Stomach (tissue), 9 donors: ENCODE data around the gene INPP5A. TPM values are rescaled to one million over a fixed set of nuclear protein-coding genes. Genes with fewer than 3 reads are reported as not detected.
"Not testable (repeated sequence)": the region's sequence is repeated elsewhere in the genome, so short reads cannot be mapped to it uniquely, and the experiment has no call there.

Source experiments
- DNase-seq, 2 donors: peaks; one replicate each; pipeline versions ENCODE4 v3.0.0 to v3.0.0-alpha.2; 2013 to 2019
- H3K27ac ChIP-seq, 5 donors: fragments of 200-600 bp in 4 of 5; sonication (generic) in 4 of 5; one replicate each; pipeline ENCODE4 v1.5.1; 2013 to 2019; ENCODE audit warnings: mild to moderate bottlenecking in 1 of 5, moderate library complexity in 1 of 5
- H3K27me3 ChIP-seq, 3 donors: fragments of 200-600 bp; sonication (generic); one replicate each; pipeline ENCODE4 v1.5.1; 2017 to 2019; ENCODE audit warnings: mixed run types in 1 of 3
- H3K36me3 ChIP-seq, 4 donors: fragments of 200-600 bp; sonication (generic); 1 replicate in 3 of 4; 2 replicates in 1 of 4; pipeline ENCODE4 v1.5.1; 2016 to 2019
- H3K4me1 ChIP-seq, 4 donors: fragments of 200-600 bp; sonication (generic); one replicate each; pipeline ENCODE4 v1.5.1; 2016 to 2019
- H3K4me3 ChIP-seq, 4 donors: fragments of 200-600 bp; sonication (generic) in 3 of 4; one replicate each; pipeline ENCODE4 v1.5.1; 2016 to 2019; ENCODE audit warnings: mild to moderate bottlenecking in 1 of 4
- H3K9me3 ChIP-seq, 4 donors: fragments of 200-600 bp; sonication (generic); one replicate each; pipeline ENCODE4 v1.5.1; 2016 to 2019
- EP300 ChIP-seq: sonication (generic); formaldehyde crosslinking; IDR thresholded peaks from one replicate; pipeline ENCODE4 v1.6.1; 2017; ENCODE audit warnings: antibody characterized with exemption
- POLR2A ChIP-seq, 4 donors: fragments of 450-650 bp; IDR thresholded peaks; one replicate each; pipeline ENCODE4 v1.6.1; 2016; ENCODE audit warnings: antibody characterized with exemption in 4 of 4, control low read depth in 2 of 4, mild to moderate bottlenecking in 1 of 4, moderate library complexity in 1 of 4
- POLR2AphosphoS5 ChIP-seq, 3 donors: sonication (generic); formaldehyde crosslinking; IDR thresholded peaks; one replicate each; pipeline ENCODE4 v1.6.1; 2016; ENCODE audit warnings: antibody characterized with exemption in 3 of 3
- WGBS, 5 donors: extraction: QIAGEN DNeasy Blood & Tissue Kit in 3 of 5; methylation state at CpG; one replicate each; pipeline versions ENCODE4 v1.1.5 to v1.1.7; 2013 to 2018; 5-methylcytosine and 5-hydroxymethylcytosine counted together
- intact Hi-C: fragments of 100-400 bp; cut with DNase I; formaldehyde crosslinking; loops from one replicate; pipeline ENCODE4 v1.15.1; 2023; ENCODE audit warnings: low total_unique reads
- polyA plus RNA-seq, 3 donors: library from polyadenylated mRNA; stranded (reverse); fragments of 200-250 nt; gene quantifications; one replicate each; pipeline ENCODE4 v1.2.3, GENCODE V29; 2013
- total RNA-seq, 5 donors: library from RNA; depleted of rRNA; stranded (reverse); fragments of >200 nt; gene quantifications; one replicate each; pipeline versions ENCODE4 v1.1.0 to v1.2.3, GENCODE V29; 2014 to 2016
- TF ChIP-seq, protein P1 (sequence below), 7 experiments: fragments of 450-650 bp in 4 of 7; fragments of 200-600 bp in 3 of 7; sonication (generic) in 3 of 7; IDR thresholded peaks; one replicate each; pipeline ENCODE4 v1.5.1; 2016 to 2019; ENCODE audit warnings: antibody characterized with exemption in 7 of 7, control low read depth in 2 of 7, mild to moderate bottlenecking in 1 of 7
- donor health status: healthy with polysubstance abuse.
- donor health status: Bipolar disorder and iron deficiency.
- donor health status: healthy.

Gene INPP5A
- total and polyA plus RNA-seq, 8 donors = 17.2 to 72.3 (median 31.0) TPM

- peaks cover 9 to 15% (median 10%) of the 10 kb centered on the region in 4 donors for H3K4me1 ChIP-seq
- WGBS, 5 donors = 80 to 84% (median 83%) methylated on average over 10 to 17 of the region's 17 CpGs
- no peaks in the 10 kb centered on the region for H3K36me3 ChIP-seq
- TF ChIP-seq POLR2AphosphoS5 (IDR thresholded peaks at IDR 0.05) (no peak), EP300 (no peak), POLR2A (IDR thresholded peaks at IDR 0.05) (no peak)
- TF ChIP-seq, protein P1, sequence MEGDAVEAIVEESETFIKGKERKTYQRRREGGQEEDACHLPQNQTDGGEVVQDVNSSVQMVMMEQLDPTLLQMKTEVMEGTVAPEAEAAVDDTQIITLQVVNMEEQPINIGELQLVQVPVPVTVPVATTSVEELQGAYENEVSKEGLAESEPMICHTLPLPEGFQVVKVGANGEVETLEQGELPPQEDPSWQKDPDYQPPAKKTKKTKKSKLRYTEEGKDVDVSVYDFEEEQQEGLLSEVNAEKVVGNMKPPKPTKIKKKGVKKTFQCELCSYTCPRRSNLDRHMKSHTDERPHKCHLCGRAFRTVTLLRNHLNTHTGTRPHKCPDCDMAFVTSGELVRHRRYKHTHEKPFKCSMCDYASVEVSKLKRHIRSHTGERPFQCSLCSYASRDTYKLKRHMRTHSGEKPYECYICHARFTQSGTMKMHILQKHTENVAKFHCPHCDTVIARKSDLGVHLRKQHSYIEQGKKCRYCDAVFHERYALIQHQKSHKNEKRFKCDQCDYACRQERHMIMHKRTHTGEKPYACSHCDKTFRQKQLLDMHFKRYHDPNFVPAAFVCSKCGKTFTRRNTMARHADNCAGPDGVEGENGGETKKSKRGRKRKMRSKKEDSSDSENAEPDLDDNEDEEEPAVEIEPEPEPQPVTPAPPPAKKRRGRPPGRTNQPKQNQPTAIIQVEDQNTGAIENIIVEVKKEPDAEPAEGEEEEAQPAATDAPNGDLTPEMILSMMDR (IDR thresholded peaks at IDR 0.05) = no peak
- no peak overlapping the region for H3K27ac ChIP-seq
- no peak for DNase-seq
- intact Hi-C loops = no loop called here
- no peaks in the 10 kb centered on the region for H3K9me3 ChIP-seq
- H3K4me3 ChIP-seq = no peak overlapping the region
- H3K27me3 ChIP-seq = peaks cover 20 to 59% (median 25%) of the 10 kb centered on the region in 3 donors
Observed at GRCh38 chr10:132792796-132793195, 255.2 kb downstream of the INPP5A start.

DNA sequence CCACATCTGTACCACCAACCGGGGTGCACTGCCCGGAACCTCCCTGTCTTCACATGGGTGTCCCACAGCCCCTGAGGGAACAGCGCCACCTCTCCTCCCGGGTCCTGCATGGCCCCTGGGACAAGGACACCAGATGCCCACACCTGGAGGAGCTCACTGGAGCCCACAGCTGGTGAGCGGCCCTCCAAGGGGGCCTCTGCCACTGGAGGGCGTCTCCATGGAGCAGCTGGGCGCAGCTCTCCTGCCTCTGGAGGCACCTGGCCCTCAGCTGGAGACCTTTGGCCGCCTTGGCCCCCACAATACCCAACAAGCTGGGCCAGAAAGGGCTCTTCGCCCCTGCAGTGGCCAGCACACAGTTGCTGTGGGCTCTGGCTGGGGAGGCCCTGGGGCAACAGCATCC lies 255.6 kb downstream of the INPP5A start:
- TF ChIP-seq POLR2A (IDR thresholded peaks at IDR 0.05) (no peak), EP300 (no peak), POLR2AphosphoS5 (IDR thresholded peaks at IDR 0.05) (no peak)
- TF ChIP-seq, protein P1 (IDR thresholded peaks at IDR 0.05) = no peak
- H3K36me3 ChIP-seq = no peaks in the 10 kb centered on the region
- no peak for DNase-seq
- intact Hi-C loops = no loop called here
- peaks cover 16 to 54% (median 21%) of the 10 kb centered on the region in 3 donors for H3K27me3 ChIP-seq
- WGBS, 5 donors = 87 to 95% (median 88%) methylated on average over 4 to 9 of the region's 9 CpGs
- H3K4me3 ChIP-seq = no peak overlapping the region
- H3K27ac ChIP-seq = no peak overlapping the region
- H3K9me3 ChIP-seq = no peaks in the 10 kb centered on the region
- peaks cover 5 to 11% (median 6%) of the 10 kb centered on the region in 4 donors for H3K4me1 ChIP-seq

DNA sequence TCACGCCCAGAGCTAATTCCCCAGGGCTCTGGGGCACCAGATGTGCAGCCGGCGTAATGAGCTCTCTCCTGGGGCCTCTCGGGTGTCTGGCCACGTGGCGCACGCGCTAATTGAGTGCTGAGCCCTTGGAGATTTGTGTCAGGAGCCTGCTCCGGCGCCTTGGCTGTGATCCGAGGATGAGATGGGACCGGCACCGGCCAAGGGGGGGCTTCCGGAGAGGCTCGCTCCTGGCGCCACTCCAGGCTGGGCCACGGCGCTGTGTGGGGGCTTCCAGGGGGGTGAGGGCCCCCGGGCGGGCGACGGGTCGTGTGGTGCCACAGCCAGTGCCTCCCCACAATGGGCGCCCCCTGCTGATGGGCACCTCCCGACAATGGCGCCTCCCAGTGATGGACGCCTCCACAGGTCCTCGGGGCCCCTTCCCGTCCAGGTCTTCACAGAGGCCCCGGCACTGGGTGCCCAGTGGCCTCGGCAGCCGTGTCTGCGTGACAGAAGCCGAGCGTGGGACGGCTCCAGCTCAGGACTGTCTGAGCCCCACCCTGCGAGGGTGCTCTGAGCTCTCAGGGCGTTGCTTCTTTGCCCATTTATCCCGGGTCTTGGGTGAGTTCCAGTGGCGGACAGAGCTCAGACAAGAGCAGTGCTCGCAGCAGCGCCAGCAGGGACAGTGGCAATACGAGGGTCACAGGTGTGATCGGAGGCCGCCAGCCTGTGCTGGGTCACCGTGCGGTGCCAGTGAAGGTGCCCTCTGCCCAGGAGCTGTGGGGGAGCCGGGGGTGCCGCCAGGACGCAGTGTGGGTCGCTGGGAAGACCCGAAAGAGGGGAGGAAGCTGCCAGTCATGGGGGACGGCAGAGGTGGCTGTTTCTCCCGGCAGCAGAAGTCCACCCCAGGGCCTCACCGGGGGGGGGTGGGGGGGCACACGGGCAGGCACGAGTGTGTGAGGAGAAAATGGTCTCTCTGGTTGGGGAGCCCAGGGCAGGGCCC lies 256.6 kb downstream of the INPP5A start:
- peaks cover 7 to 45% (median 12%) of the 10 kb centered on the region in 3 donors for H3K27me3 ChIP-seq
- no peak for TF ChIP-seq POLR2A (IDR thresholded peaks at IDR 0.05)
- no peak for TF ChIP-seq EP300
- TF ChIP-seq, protein P1 (IDR thresholded peaks at IDR 0.05) = no peak
- TF ChIP-seq POLR2AphosphoS5 (IDR thresholded peaks at IDR 0.05) = no peak
- no peaks in the 10 kb centered on the region for H3K9me3 ChIP-seq
- no peak overlapping the region for H3K27ac ChIP-seq
- 62 to 73% (median 66%) methylated on average over 19 to 57 of the region's 57 CpGs for WGBS, 5 donors
- intact Hi-C loops = no loop called here
- no peak overlapping the region for H3K4me3 ChIP-seq
- peaks cover 0 to 3% (median 0%) of the 10 kb centered on the region in 4 donors for H3K4me1 ChIP-seq
- DNase-seq = no peak
- no peaks in the 10 kb centered on the region for H3K36me3 ChIP-seq

DNA sequence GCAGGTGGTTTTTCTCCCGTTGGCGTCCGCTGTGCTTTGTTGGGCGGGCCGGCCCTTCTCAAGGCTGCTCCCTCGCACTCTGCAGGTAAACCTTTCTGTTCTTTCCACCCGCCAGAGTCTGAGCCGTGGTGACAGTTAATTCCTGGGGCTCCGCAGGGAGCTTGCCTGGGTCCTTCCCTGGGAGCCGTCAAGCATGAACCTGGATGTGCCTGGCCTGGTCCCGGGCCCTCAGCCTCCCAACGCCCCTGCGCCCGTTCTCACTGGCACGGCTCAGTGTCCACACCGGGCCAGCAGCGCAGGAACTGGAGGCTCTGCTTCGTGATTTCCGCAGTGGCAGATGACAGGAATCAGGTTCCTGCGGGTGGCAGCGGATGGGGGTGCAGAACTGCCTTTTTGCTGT lies 259.3 kb downstream of the INPP5A start:
- intact Hi-C loops = no loop called here
- no peak overlapping the region for H3K27ac ChIP-seq
- H3K36me3 ChIP-seq = no peaks in the 10 kb centered on the region
- H3K27me3 ChIP-seq = peaks cover 0 to 18% (median 3%) of the 10 kb centered on the region in 3 donors
- peaks cover 0 to 3% (median 0%) of the 10 kb centered on the region in 4 donors for H3K4me1 ChIP-seq
- no peak for TF ChIP-seq POLR2AphosphoS5 (IDR thresholded peaks at IDR 0.05)
- no peak for TF ChIP-seq EP300
- TF ChIP-seq POLR2A (IDR thresholded peaks at IDR 0.05) = no peak
- TF ChIP-seq, protein P1 (IDR thresholded peaks at IDR 0.05) = no peak
- DNase-seq = no peak
- WGBS, 5 donors = 78 to 92% (median 84%) methylated on average over 12 to 21 of the region's 21 CpGs
- H3K9me3 ChIP-seq = peaks cover 0 to 6% (median 3%) of the 10 kb centered on the region in 4 donors
- no peak overlapping the region for H3K4me3 ChIP-seq

DNA sequence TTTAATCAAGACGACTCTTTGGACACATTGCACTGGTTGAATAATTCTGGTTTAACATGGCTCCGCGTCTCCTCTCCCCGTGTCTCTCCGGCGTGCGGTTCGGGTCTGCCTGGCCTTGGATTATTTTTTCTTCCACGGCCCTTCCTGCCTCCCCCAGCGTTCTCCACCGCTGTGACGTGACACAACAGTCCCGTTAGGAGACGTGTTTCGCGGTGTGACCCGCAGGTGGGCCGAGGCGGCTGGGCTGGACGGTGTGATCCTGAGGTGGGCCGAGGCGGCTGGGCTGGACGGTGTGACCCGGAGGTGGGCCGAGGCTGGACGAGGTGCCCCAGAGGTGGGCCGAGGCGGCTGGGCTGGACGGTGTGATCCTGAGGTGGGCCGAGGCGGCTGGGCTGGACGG lies 260.4 kb downstream of the INPP5A start:
- intact Hi-C loops, H3K36me3 ChIP-seq, DNase-seq, H3K9me3 ChIP-seq, H3K4me3 ChIP-seq, H3K4me1 ChIP-seq, H3K27ac ChIP-seq: not testable (repeated sequence)
- H3K27me3 ChIP-seq = peaks cover 0 to 13% (median 3%) of the 10 kb centered on the region in 3 donors
- WGBS, 5 donors = 89 to 95% (median 91%) methylated on average over 21 to 31 of the region's 32 CpGs
